Activated naive CD4-positive, alpha-beta T cell treated with anti-CD3 and anti-CD28 coated beads, Interleukin-2, amount 50 U/mL, for 24 hours (primary cell): ENCODE measurements around the gene PTPRU.

Experiments used
- H3K27ac Mint-ChIP-seq: one replicate; pipeline ENCODE4 v1.8.0; 2021; ENCODE audit warnings: mild to moderate bottlenecking, mixed read lengths
- H3K27me3 Mint-ChIP-seq: one replicate; pipeline ENCODE4 v1.8.0; 2021; ENCODE audit warnings: mixed read lengths
- H3K36me3 Mint-ChIP-seq: one replicate; pipeline ENCODE4 v1.8.0; 2021; ENCODE audit warnings: mixed read lengths
- H3K4me1 Mint-ChIP-seq: one replicate; pipeline ENCODE4 v1.8.0; 2021; ENCODE audit warnings: mixed read lengths
- H3K4me3 Mint-ChIP-seq: one replicate; pipeline ENCODE4 v1.8.0; 2021; ENCODE audit warnings: mild to moderate bottlenecking, mixed read lengths
- H3K9me3 Mint-ChIP-seq: one replicate; pipeline ENCODE4 v1.8.0; 2021; ENCODE audit warnings: mixed read lengths

The PTPRU gene

GRCh38 chr1:29371332-29371731 is 135.0 kb downstream of the PTPRU start:
- Mint-ChIP-seq H3K4me3 (no peak overlapping the region), H3K9me3 (peaks cover under 1% of the 10 kb centered on the region), H3K27me3 (peaks cover 19% of the 10 kb centered on the region), H3K27ac (no peak overlapping the region), H3K36me3 (no peaks in the 10 kb centered on the region), H3K4me1 (no peaks in the 10 kb centered on the region)

- Mint-ChIP-seq H3K9me3 (peaks cover 5% of the 10 kb centered on the region), H3K27me3 (peaks cover 24% of the 10 kb centered on the region), H3K4me1 (no peaks in the 10 kb centered on the region), H3K27ac (no peak overlapping the region), H3K36me3 (no peaks in the 10 kb centered on the region), H3K4me3 (no peak overlapping the region)
Observed at GRCh38 chr1:29372108-29372507, 135.8 kb downstream of the PTPRU start.
